Measurements from ENCODE around the gene CEP152. TPM values are rescaled to one million over a fixed set of nuclear protein-coding genes. Genes with fewer than 3 reads are reported as not detected.

CEP152 gene
- total RNA-seq, 4 donors from 2014 or later, result 0.51 to 2.4 (median 1.4) TPM

GRCh38 chr15:48782911-48783310 lies 28.0 kb downstream of the CEP152 start:
- no peak overlapping the region for H3K4me3 ChIP-seq
- no peak for TF ChIP-seq POLR2A (IDR thresholded peaks at IDR 0.05)
- TF ChIP-seq CTCF (IDR thresholded peaks at IDR 0.05 in 4 of 5, conservative IDR thresholded peaks at IDR 0.05 in 1 of 5), result no peak
- peaks cover 0 to 7% of the 10 kb centered on the region in 2 donors for H3K36me3 ChIP-seq
- intact Hi-C loops (cut with DNase I; ENCODE audit: low total_unique reads), result no loop called here
- in situ Hi-C loops (cut with MboI; ENCODE audit: low sequenced_read_pairs in 4 of 4), result no loop called here
- no peaks in the 10 kb centered on the region for H3K27me3 ChIP-seq
- H3K4me1 ChIP-seq, result no peaks in the 10 kb centered on the region
- H3K27ac ChIP-seq, result no peak overlapping the region
- no peaks in the 10 kb centered on the region for H3K9me3 ChIP-seq
- DNase-seq (no peak), ATAC-seq (no peak)

- Histone ChIP-seq H3K27me3 (no peaks in the 10 kb centered on the region), H3K4me1 (no peaks in the 10 kb centered on the region), H3K36me3 (peaks cover 0 to 7% of the 10 kb centered on the region in 2 donors), H3K9me3 (no peaks in the 10 kb centered on the region), H3K4me3 (no peak overlapping the region), H3K27ac (no peak overlapping the region)
- TF ChIP-seq CTCF (IDR thresholded peaks at IDR 0.05 in 4 of 5, conservative IDR thresholded peaks at IDR 0.05 in 1 of 5) (no peak), POLR2A (IDR thresholded peaks at IDR 0.05) (no peak)
- no peak for DNase-seq
- intact Hi-C loops (cut with DNase I; ENCODE audit: low total_unique reads), result no loop called here
- in situ Hi-C loops (cut with MboI; ENCODE audit: low sequenced_read_pairs in 4 of 4), result no loop called here
- ATAC-seq, result no peak
These were observed 29.3 kb downstream of the CEP152 start for GRCh38 chr15:48781481-48782081.

GRCh38 chr15:48781017-48781416 lies 29.9 kb downstream of the CEP152 start:
- intact Hi-C loops (cut with DNase I; ENCODE audit: low total_unique reads) (no loop called here), in situ Hi-C loops (cut with MboI; ENCODE audit: low sequenced_read_pairs in 4 of 4) (no loop called here)
- Histone ChIP-seq H3K4me3 (no peak overlapping the region), H3K4me1 (no peaks in the 10 kb centered on the region), H3K27ac (no peak overlapping the region), H3K36me3 (peaks cover 0 to 7% of the 10 kb centered on the region in 2 donors), H3K27me3 (no peaks in the 10 kb centered on the region), H3K9me3 (no peaks in the 10 kb centered on the region)
- DNase-seq, result no peak
- no peak for ATAC-seq
- TF ChIP-seq POLR2A (IDR thresholded peaks at IDR 0.05) (no peak), CTCF (IDR thresholded peaks at IDR 0.05 in 4 of 5, conservative IDR thresholded peaks at IDR 0.05 in 1 of 5) (no peak)

GRCh38 chr15:48778331-48778730 lies 32.5 kb downstream of the CEP152 start:
- no peak overlapping the region for H3K27ac ChIP-seq
- no peak overlapping the region for H3K4me3 ChIP-seq
- TF ChIP-seq CTCF (IDR thresholded peaks at IDR 0.05 in 4 of 5, conservative IDR thresholded peaks at IDR 0.05 in 1 of 5), result no peak
- TF ChIP-seq POLR2A (IDR thresholded peaks at IDR 0.05), result no peak
- peaks cover 0 to 7% of the 10 kb centered on the region in 2 donors for H3K36me3 ChIP-seq
- in situ Hi-C loops (cut with MboI; ENCODE audit: low sequenced_read_pairs in 4 of 4) (no loop called here), intact Hi-C loops (cut with DNase I; ENCODE audit: low total_unique reads) (no loop called here)
- H3K27me3 ChIP-seq, result no peaks in the 10 kb centered on the region
- H3K4me1 ChIP-seq, result no peaks in the 10 kb centered on the region
- DNase-seq (no peak), ATAC-seq (no peak)
- no peaks in the 10 kb centered on the region for H3K9me3 ChIP-seq

Measured in gastrocnemius medialis (tissue), 4 donors.